PC-3 (cell line): ENCODE measurements around the gene COL13A1.

ENCODE experiments used
- CTCF ChIP-seq: fragments of 300-600 bp; sonication (generic); conservative IDR thresholded peaks from 2 replicates; pipeline ENCODE4 v1.5.1; 2017; ENCODE audit warnings: antibody characterized with exemption, low read depth, mild to moderate bottlenecking, low read length
- EZH2 ChIP-seq: fragments of 300-600 bp; sonication (generic); IDR thresholded peaks from one replicate; pipeline ENCODE4 v1.6.1; 2017; ENCODE audit warnings: antibody characterized with exemption, mild to moderate bottlenecking, low read length; ENCODE audit not compliant: unreplicated experiment
- EZH2phosphoT487 ChIP-seq: fragments of 300-600 bp; sonication (generic); IDR thresholded peaks from 2 replicates; pipeline ENCODE4 v1.6.1; 2018; ENCODE audit warnings: mild to moderate bottlenecking, antibody characterized with exemption, low read length, borderline replicate concordance

GRCh38 chr10:69862882-69863530 is 61.3 kb downstream of the COL13A1 start:
- TF ChIP-seq CTCF, result no peak
- TF ChIP-seq EZH2, result no peak
- no peak for TF ChIP-seq EZH2phosphoT487
